GM13977 (cell line): ENCODE data around the gene CENPN.

ENCODE experiments used
- DNase-seq: peaks from one replicate; pipeline ENCODE4 v3.0.0; 2012; ENCODE audit warnings: low spot score
- in situ Hi-C: fragments of 300-500 bp; cut with MboI; formaldehyde crosslinking; loops from one replicate; pipeline ENCODE4 v1.12.0; 2022; ENCODE audit warnings: low sequenced_read_pairs, low pct_unique_long_range_greater_than_20kb, mixed read lengths, inconsistent platforms; ENCODE audit not compliant: unreplicated experiment
- TF ChIP-seq, protein P1 (sequence below): IDR thresholded peaks from 2 replicates; pipeline ENCODE4 v1.5.1; 2012; ENCODE audit warnings: mild to moderate bottlenecking, control low read depth; ENCODE audit not compliant: insufficient read depth; ENCODE audit errors: extremely low read depth, missing control alignments

Gene CENPN

DNA sequence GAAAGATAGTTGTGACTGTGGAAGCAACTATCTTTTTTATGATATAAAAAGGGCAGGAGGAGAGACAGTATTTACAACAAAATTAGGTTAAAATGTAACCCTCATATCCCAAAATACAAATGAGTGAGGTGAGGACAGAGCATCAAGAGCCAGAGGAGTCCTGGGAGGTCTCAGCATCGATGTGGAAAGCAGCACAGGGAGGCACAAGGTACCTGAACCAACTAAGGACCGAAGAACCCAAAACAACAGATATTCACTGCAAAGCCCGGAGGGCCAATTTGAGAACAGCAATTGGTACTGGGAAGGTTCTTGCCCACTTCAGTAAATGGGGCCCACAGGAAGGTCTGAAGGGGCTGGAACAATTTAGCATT lies 37.9 kb upstream of the CENPN start:
- no peak for DNase-seq

DNA sequence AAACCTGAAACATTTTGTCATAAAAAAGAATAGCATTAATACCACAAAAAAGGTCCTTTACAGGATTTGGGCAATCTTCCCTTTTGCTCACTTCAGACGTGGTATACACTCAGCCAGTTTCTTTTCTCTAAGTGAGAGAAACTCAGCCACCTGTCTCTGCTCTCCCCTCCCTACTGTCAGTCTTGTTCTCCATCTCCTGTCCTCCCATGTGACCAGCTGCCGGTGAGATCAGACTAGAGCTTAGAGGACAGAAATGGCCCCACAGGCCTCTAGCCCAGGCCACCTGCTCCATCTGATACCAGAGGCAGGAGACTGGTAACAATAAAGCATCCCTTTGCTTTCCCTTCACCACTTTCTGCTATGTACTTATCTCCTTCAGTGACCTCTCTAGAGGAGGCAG lies 35.2 kb upstream of the CENPN start:
- TF ChIP-seq, protein P1, sequence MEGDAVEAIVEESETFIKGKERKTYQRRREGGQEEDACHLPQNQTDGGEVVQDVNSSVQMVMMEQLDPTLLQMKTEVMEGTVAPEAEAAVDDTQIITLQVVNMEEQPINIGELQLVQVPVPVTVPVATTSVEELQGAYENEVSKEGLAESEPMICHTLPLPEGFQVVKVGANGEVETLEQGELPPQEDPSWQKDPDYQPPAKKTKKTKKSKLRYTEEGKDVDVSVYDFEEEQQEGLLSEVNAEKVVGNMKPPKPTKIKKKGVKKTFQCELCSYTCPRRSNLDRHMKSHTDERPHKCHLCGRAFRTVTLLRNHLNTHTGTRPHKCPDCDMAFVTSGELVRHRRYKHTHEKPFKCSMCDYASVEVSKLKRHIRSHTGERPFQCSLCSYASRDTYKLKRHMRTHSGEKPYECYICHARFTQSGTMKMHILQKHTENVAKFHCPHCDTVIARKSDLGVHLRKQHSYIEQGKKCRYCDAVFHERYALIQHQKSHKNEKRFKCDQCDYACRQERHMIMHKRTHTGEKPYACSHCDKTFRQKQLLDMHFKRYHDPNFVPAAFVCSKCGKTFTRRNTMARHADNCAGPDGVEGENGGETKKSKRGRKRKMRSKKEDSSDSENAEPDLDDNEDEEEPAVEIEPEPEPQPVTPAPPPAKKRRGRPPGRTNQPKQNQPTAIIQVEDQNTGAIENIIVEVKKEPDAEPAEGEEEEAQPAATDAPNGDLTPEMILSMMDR, result no peak
- DNase-seq, result peak; percentile 31
- in situ Hi-C loops, result no loop called here

More for the DNA sequence above, 37.9 kb upstream of the CENPN start:
- TF ChIP-seq, protein P1, result no peak
- in situ Hi-C loops, result no loop called here

DNA sequence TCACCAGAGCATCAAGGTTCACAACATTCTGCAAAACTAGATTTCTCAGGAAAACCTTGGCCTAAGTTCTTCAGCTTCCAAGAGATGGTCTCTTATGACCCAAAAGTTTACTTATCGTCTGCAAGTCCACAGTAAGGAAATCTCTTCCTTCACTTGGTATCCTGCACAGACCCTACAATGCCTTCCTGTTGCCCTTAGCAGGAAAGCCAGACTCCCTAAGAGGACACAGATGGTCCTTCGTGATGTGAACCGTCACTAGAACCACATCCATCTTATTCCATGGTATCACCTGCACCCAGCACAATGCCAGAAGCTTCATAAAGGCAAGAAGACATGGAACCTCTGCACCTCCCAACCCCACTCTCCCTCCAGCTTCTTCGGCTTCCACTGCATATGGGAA lies 34.4 kb upstream of the CENPN start:
- DNase-seq, result no peak
- in situ Hi-C loops, result no loop called here

DNA sequence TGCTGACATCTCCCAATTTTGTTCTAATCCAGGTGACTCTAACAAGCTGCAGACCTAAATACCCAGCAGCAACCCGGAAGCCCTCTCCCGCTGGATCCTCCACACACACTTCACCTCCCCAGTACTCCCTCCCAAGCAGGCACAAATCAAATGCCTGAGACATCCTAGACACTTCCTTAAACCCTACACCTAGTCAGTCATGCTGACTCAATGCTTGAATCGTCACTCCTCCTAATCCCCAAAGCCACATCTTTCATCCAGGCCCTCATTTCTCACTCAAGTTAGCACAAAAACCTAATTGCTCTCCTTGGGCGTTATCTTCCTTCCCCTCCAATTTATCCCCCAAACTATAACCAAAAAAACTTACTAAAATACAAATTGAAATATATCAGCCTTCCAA lies 33.0 kb upstream of the CENPN start:
- TF ChIP-seq, protein P1, result no peak
- in situ Hi-C loops, result no loop called here
- no peak for DNase-seq

More for the DNA sequence above, 34.4 kb upstream of the CENPN start:
- TF ChIP-seq, protein P1, result no peak

DNA sequence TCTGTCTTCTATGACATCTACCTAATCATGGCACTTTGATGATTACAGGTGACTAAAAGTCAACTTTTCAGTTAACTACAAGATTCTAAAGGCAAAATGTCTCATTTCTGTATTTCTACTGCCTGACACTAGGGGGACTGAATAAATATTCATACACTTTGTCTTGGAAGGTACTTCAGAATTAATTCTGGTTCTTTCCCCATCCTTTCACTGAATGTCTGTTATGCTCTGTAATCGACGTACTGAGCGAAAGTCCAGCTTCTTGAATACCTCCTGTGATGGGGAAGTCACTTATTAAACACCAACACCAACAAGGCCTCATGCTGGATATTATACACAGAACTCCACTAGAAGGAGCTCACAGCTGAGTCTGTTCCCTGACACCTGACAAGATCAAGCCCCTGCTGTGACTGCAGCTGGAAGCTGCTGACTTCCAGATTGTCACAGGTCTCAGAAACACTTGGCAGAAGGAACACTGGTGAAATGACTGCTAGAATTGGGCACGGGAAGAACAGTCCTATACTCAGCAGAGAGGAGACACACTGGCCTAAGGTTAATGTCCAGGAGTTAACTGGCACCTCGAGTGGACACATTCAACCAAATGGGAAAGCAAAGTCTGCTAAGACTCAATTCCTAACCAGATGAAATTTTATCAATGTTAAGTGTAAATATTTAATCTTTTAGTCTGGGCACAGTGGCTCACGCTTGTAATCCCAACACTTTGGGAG lies 32.2 kb upstream of the CENPN start:
- TF ChIP-seq, protein P1, result peak; percentile 37
- no peak for DNase-seq
- in situ Hi-C loops, result no loop called here

DNA sequence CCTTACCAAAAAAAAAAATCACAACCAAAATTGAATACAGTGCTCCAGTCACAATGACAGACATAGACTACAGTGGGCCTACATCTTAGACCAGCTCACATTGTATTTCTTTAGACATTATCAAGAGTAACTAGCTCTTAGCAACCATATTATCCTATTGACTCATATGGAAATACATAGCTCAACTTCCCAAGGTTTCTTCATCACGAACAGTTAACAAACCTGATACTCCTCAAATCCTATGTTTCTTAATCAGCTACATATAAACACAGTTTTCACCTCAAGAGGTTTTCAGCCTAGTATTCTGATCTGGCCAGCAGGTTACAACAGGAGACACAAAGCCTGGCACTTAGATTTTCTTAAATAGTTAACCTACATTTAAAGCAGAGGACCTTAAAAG lies 30.1 kb upstream of the CENPN start:
- no peak for DNase-seq
- in situ Hi-C loops, result no loop called here
- TF ChIP-seq, protein P1, result no peak
